GM12873 (cell line): ENCODE results near the gene RALGAPA2.

ENCODE experiments used
- CTCF ChIP-seq: IDR thresholded peaks from 2 replicates; pipeline ENCODE4 v1.5.1; 2012; ENCODE audit warnings: low read depth, mild to moderate bottlenecking, moderate library complexity, low read length, control low read depth; ENCODE audit not compliant: insufficient read depth; ENCODE audit errors: missing control alignments

Gene RALGAPA2

GRCh38 chr20:20456741-20457140, 255.7 kb downstream of the RALGAPA2 start:
- TF ChIP-seq CTCF, result no peak

GRCh38 chr20:20455926-20456325, 256.5 kb downstream of the RALGAPA2 start:
- TF ChIP-seq CTCF, result no peak

DNA sequence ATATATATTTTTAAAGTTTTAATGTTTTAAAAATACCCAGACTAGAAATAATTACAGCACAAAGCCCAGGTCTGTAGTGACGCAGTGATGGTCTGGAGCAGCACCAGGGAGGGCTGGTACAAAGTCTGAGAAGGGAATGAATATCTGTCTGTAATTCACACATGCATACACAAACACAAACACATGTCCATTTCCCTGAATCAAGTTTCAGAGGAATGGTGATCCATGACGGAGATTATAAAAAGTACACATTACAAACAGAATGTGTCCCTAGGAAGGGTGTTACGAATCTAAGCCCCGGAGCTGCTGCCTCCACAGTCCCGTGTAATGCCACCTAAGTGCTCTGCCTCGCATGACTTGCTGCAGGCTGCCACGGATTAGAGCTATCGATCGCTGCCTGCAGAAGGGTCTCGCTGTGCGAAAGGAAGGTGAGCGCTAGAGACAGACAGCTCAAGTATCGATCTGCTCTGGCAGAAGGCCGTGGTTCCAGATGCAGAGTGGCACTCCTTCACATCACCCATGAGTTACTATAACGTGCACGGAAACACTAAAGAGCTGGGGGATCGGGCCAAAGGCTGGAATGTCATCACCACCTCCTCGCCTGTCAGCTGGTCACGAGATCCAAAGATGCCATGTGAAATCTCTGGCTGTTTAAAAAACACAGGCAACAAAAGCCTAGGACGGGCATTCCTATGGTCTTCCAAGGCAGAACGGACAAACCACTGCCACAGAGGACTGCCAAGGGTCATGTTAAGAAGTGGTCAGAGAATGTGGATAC, 257.4 kb downstream of the RALGAPA2 start:
- no peak for TF ChIP-seq CTCF

GRCh38 chr20:20454367-20454766, 258.1 kb downstream of the RALGAPA2 start:
- no peak for TF ChIP-seq CTCF

DNA sequence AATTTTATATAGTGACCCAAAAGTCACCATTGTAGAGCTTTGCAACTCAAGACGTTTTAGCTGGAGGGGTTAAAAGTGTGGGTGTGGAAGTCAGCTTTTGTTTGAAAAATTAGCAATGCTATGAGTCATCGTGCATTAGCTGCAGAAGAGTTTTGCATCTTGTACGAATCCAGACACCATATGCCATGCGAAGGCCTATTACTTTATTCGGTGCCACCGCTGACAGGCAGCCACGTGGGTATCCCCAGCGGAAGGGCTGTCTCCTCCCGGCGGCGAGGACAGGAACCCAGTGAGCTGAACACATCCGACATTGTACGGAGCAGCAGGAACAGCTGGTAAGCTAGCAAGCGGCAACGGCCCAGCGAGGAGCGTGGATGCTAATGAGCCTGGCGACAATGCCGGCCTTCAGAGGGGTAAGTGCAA, 260.2 kb downstream of the RALGAPA2 start:
- no peak for TF ChIP-seq CTCF

DNA sequence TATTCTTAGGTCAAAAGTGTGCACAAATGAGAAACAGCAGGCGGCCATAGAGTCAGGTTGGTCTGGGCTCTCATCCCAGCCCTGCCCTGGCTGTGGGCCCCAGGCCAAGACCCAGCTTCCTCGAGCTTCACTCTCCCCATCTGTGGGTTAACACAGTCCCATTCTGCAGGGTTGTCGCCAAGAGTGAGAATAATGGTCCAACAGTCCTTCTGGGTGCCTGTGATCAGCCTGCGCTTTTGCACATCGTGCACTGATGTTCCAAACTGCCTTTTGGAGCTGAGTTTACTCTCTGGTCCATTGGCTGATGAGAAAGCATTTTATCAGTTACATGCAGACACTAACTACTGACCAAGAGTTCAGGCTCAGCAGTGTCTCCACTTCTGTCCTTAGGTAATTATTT, 261.9 kb downstream of the RALGAPA2 start:
- TF ChIP-seq CTCF, result no peak

GRCh38 chr20:20448881-20449280, 263.6 kb downstream of the RALGAPA2 start:
- TF ChIP-seq CTCF, result no peak
